IPS-NIHi7 (cell line): ENCODE data around the gene S100A13.
"Not testable (repeated sequence)": the region's sequence is repeated elsewhere in the genome, so short reads cannot be mapped to it uniquely, and the experiment has no call there.

ENCODE experiments used
- DNase-seq: peaks from one replicate; pipeline ENCODE4 v3.0.0; 2012; ENCODE audit warnings: mixed read lengths; ENCODE audit errors: extremely low spot score

S100A13 gene

GRCh38 chr1:153606194-153606593, 21.1 kb downstream of the S100A13 start:
- DNase-seq, result no peak

GRCh38 chr1:153602749-153603148, 24.6 kb downstream of the S100A13 start:
- no peak for DNase-seq

- no peak for DNase-seq
Observed at GRCh38 chr1:153599847-153600246, 27.5 kb downstream of the S100A13 start.

GRCh38 chr1:153598309-153599172, 28.8 kb downstream of the S100A13 start:
- DNase-seq, result peak; percentile 84

- DNase-seq, result no peak
Observed at GRCh38 chr1:153597206-153597605, 30.1 kb downstream of the S100A13 start.

GRCh38 chr1:153592748-153593147, 34.6 kb downstream of the S100A13 start:
- no peak for DNase-seq

GRCh38 chr1:153588482-153588881, 38.8 kb downstream of the S100A13 start:
- DNase-seq, result no peak

- not testable (repeated sequence) for DNase-seq
Observed at GRCh38 chr1:153588033-153588432, 39.3 kb downstream of the S100A13 start.

GRCh38 chr1:153587314-153587713, 40.0 kb downstream of the S100A13 start:
- DNase-seq, result no peak

GRCh38 chr1:153586347-153586746, 41.0 kb downstream of the S100A13 start:
- DNase-seq, result no peak

- no peak for DNase-seq
Observed at GRCh38 chr1:153585006-153585405, 42.3 kb downstream of the S100A13 start.

GRCh38 chr1:153583976-153584375, 43.3 kb downstream of the S100A13 start:
- DNase-seq, result no peak

GRCh38 chr1:153583514-153583913, 43.8 kb downstream of the S100A13 start:
- DNase-seq, result not testable (repeated sequence)

GRCh38 chr1:153582836-153583235, 44.5 kb downstream of the S100A13 start:
- not testable (repeated sequence) for DNase-seq

- DNase-seq, result no peak
Observed at GRCh38 chr1:153578936-153579335, 48.4 kb downstream of the S100A13 start.

GRCh38 chr1:153578490-153578889, 48.8 kb downstream of the S100A13 start:
- no peak for DNase-seq

GRCh38 chr1:153577624-153578051, 49.7 kb downstream of the S100A13 start:
- no peak for DNase-seq

- DNase-seq, result no peak
Observed at GRCh38 chr1:153577138-153577537, 50.2 kb downstream of the S100A13 start.

GRCh38 chr1:153575497-153575896, 51.8 kb downstream of the S100A13 start:
- DNase-seq, result not testable (repeated sequence)

GRCh38 chr1:153575081-153575491, 52.2 kb downstream of the S100A13 start:
- not testable (repeated sequence) for DNase-seq

GRCh38 chr1:153573351-153573750, 54.0 kb downstream of the S100A13 start:
- DNase-seq, result no peak

GRCh38 chr1:153572569-153573015, 54.7 kb downstream of the S100A13 start:
- peak; percentile 66 for DNase-seq

GRCh38 chr1:153571706-153572105, 55.6 kb downstream of the S100A13 start:
- DNase-seq, result no peak
